Endothelial cell (in vitro differentiated cells): Measurements from ENCODE around the gene SH2D7. TPM values are rescaled to one million over a fixed set of nuclear protein-coding genes. Genes with fewer than 3 reads are reported as not detected.

Source experiments
- DNase-seq: peaks from one replicate; pipeline ENCODE4 v3.0.0; 2021; ENCODE audit warnings: low spot score
- H3K27ac Mint-ChIP-seq: one replicate; pipeline ENCODE4 v1.8.0; 2021; ENCODE audit warnings: mixed read lengths, inconsistent platforms; ENCODE audit not compliant: unreplicated experiment
- H3K27me3 Mint-ChIP-seq: one replicate; pipeline ENCODE4 v1.8.0; 2021; ENCODE audit warnings: mild to moderate bottlenecking, moderate library complexity, mixed read lengths, inconsistent platforms; ENCODE audit not compliant: unreplicated experiment
- H3K36me3 Mint-ChIP-seq: one replicate; pipeline ENCODE4 v1.8.0; 2021; ENCODE audit warnings: mild to moderate bottlenecking, low read depth, mixed read lengths, inconsistent platforms; ENCODE audit not compliant: unreplicated experiment
- H3K4me1 Mint-ChIP-seq: one replicate; pipeline ENCODE4 v1.8.0; 2021; ENCODE audit warnings: mild to moderate bottlenecking, mixed read lengths, inconsistent platforms; ENCODE audit not compliant: unreplicated experiment
- H3K4me3 Mint-ChIP-seq: one replicate; pipeline ENCODE4 v1.8.0; 2021; ENCODE audit warnings: mild to moderate bottlenecking, mixed read lengths, inconsistent platforms; ENCODE audit not compliant: unreplicated experiment
- H3K9me3 Mint-ChIP-seq: one replicate; pipeline ENCODE4 v1.8.0; 2021; ENCODE audit warnings: mixed read lengths, inconsistent platforms; ENCODE audit not compliant: unreplicated experiment
- CTCF ChIP-seq: fragments of 200-600 bp; sonication (generic); IDR thresholded peaks from one replicate; pipeline ENCODE4 v1.5.0; 2021; ENCODE audit warnings: antibody characterized with exemption; ENCODE audit not compliant: unreplicated experiment
- total RNA-seq: library from RNA; stranded (reverse); fragmentation: NEBNext Ultra II Directional; extraction: Animal tissue kit (Norgen Biotek cat#: 25700); gene quantifications from one replicate; pipeline ENCODE4 v1.2.1, GENCODE V29; 2021; ENCODE audit not compliant: unreplicated experiment

The SH2D7 gene
- total RNA-seq, 1 donor from 2014 or later = not detected

- H3K27ac Mint-ChIP-seq = no peak overlapping the region
- no peaks in the 10 kb centered on the region for H3K36me3 Mint-ChIP-seq
- H3K4me1 Mint-ChIP-seq = peaks cover 14% of the 10 kb centered on the region
- no peak overlapping the region for H3K4me3 Mint-ChIP-seq
- no peak for DNase-seq
- H3K9me3 Mint-ChIP-seq = no peaks in the 10 kb centered on the region
- H3K27me3 Mint-ChIP-seq = peaks cover 4% of the 10 kb centered on the region
- no peak for TF ChIP-seq CTCF
Measured at GRCh38 chr15:78103406-78104118, 11.2 kb downstream of the SH2D7 start.

- DNase-seq = no peak
- Mint-ChIP-seq H3K9me3 (no peaks in the 10 kb centered on the region), H3K27me3 (peaks cover 4% of the 10 kb centered on the region), H3K4me3 (no peak overlapping the region), H3K36me3 (no peaks in the 10 kb centered on the region), H3K4me1 (peaks cover 14% of the 10 kb centered on the region), H3K27ac (no peak overlapping the region)
- TF ChIP-seq CTCF = no peak
Measured at GRCh38 chr15:78104119-78104479, 11.7 kb downstream of the SH2D7 start.

- H3K27me3 Mint-ChIP-seq = peaks cover 4% of the 10 kb centered on the region
- no peak overlapping the region for H3K27ac Mint-ChIP-seq
- peaks cover 14% of the 10 kb centered on the region for H3K4me1 Mint-ChIP-seq
- TF ChIP-seq CTCF = no peak
- H3K9me3 Mint-ChIP-seq = no peaks in the 10 kb centered on the region
- H3K36me3 Mint-ChIP-seq = no peaks in the 10 kb centered on the region
- H3K4me3 Mint-ChIP-seq = no peak overlapping the region
- no peak for DNase-seq
Measured at GRCh38 chr15:78104566-78105475, 12.5 kb downstream of the SH2D7 start.

GRCh38 chr15:78105476-78106241 is 13.3 kb downstream of the SH2D7 start:
- no peak overlapping the region for H3K27ac Mint-ChIP-seq
- H3K4me3 Mint-ChIP-seq = no peak overlapping the region
- H3K9me3 Mint-ChIP-seq = no peaks in the 10 kb centered on the region
- peaks cover 4% of the 10 kb centered on the region for H3K27me3 Mint-ChIP-seq
- H3K4me1 Mint-ChIP-seq = peaks cover 14% of the 10 kb centered on the region
- TF ChIP-seq CTCF = no peak
- no peaks in the 10 kb centered on the region for H3K36me3 Mint-ChIP-seq
- no peak for DNase-seq
